ENCODE data around the gene COX6B2. TPM values are rescaled to one million over a fixed set of nuclear protein-coding genes. Genes with fewer than 3 reads are reported as not detected.

Gene COX6B2
- total and polyA plus RNA-seq, 2 of the 13 experiments (the other 11 are each of a cell fraction or from before 2014, with no cell fraction given), result 0.21 TPM; not detected in 1

DNA sequence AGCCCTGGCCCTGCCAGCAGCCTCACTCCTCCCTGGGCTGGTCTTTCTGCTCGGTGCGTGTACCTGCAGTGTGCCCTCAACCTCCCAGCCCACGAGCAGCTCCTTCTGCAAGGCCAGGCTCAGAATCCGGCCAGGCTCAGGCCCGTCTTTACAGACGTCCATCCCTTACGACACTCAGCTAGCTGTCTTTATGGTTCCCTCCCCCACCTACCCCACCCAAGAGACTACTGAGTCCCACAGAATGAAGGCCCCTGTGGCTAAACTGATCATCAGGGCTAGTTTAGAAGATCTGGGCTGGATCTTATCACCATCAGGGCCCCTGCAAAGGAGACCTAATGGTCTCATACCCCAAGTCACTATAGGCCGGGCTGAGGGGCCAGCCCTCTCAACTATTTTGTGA, 40.1 kb downstream of the COX6B2 start (continued):
- TF ChIP-seq GPBP1L1 (CRISPR knock-in tag; IDR thresholded peaks at IDR 0.05) (no peak), ZBED4 (CRISPR knock-in tag; IDR thresholded peaks at IDR 0.05; ENCODE audit: borderline replicate concordance) (no peak), GLMP (CRISPR knock-in tag; IDR thresholded peaks at IDR 0.05; ENCODE audit: borderline replicate concordance) (no peak), ZSCAN21 (CRISPR knock-in tag; IDR thresholded peaks at IDR 0.05; ENCODE audit: borderline replicate concordance) (no peak), KDM5A (IDR thresholded peaks at IDR 0.05; ENCODE audit: borderline replicate concordance, low read length) (no peak), YY1 (IDR thresholded peaks at IDR 0.05; ENCODE audit: insufficient read depth, insufficient replicate concordance, low read depth, low read length) (no peak)
- TF ChIP-seq, protein P1, sequence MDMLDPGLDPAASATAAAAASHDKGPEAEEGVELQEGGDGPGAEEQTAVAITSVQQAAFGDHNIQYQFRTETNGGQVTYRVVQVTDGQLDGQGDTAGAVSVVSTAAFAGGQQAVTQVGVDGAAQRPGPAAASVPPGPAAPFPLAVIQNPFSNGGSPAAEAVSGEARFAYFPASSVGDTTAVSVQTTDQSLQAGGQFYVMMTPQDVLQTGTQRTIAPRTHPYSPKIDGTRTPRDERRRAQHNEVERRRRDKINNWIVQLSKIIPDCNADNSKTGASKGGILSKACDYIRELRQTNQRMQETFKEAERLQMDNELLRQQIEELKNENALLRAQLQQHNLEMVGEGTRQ (IDR thresholded peaks at IDR 0.05; ENCODE audit: low read depth, low read length), result no peak
- TF ChIP-seq, protein P1 (CRISPR knock-in tag; IDR thresholded peaks at IDR 0.05; ENCODE audit: borderline replicate concordance), result no peak

Data from HepG2 (cell line).